HG02870 (cell line): Measurements from ENCODE around the gene FBXO17.
A peak's percentile ranks its signal among the peaks of the same experiment; 100 is the strongest.
"Not testable (repeated sequence)": the region's sequence is repeated elsewhere in the genome, so short reads cannot be mapped to it uniquely, and the experiment has no call there.

Experiments used
- ATAC-seq: cut with Tn5 transposase; IDR thresholded peaks from one replicate; pipeline ENCODE4 v1.9.1; 2021; ENCODE audit warnings: mild to moderate bottlenecking, moderate library complexity; ENCODE audit not compliant: unreplicated experiment

FBXO17 gene

GRCh38 chr19:38980583-38981374 lies 5.2 kb upstream of the FBXO17 start:
- no peak for ATAC-seq

- no peak for ATAC-seq
Observed at GRCh38 chr19:38979812-38980211, 4.3 kb upstream of the FBXO17 start.

GRCh38 chr19:38978326-38978689 lies 2.8 kb upstream of the FBXO17 start:
- no peak for ATAC-seq

GRCh38 chr19:38977445-38978325 lies 2.1 kb upstream of the FBXO17 start:
- peak; percentile 95 for ATAC-seq

- ATAC-seq: no peak
Observed at GRCh38 chr19:38975861-38976271, 324 bp upstream of the FBXO17 start.

GRCh38 chr19:38974624-38975213 lies 823 bp downstream of the FBXO17 start:
- no peak for ATAC-seq

- ATAC-seq: no peak
Observed at GRCh38 chr19:38971672-38972071, 3.9 kb downstream of the FBXO17 start.

- ATAC-seq: no peak
Observed at GRCh38 chr19:38970664-38971532, 4.6 kb downstream of the FBXO17 start.

GRCh38 chr19:38966149-38966548 lies 9.4 kb downstream of the FBXO17 start:
- not testable (repeated sequence) for ATAC-seq

- ATAC-seq: no peak
Observed at GRCh38 chr19:38964738-38965137, 10.8 kb downstream of the FBXO17 start.

GRCh38 chr19:38959618-38960017 lies 15.9 kb downstream of the FBXO17 start:
- no peak for ATAC-seq

GRCh38 chr19:38958301-38958700 lies 17.2 kb downstream of the FBXO17 start:
- ATAC-seq: no peak

GRCh38 chr19:38956264-38956663 lies 19.3 kb downstream of the FBXO17 start:
- no peak for ATAC-seq

GRCh38 chr19:38953677-38954076 lies 21.9 kb downstream of the FBXO17 start:
- no peak for ATAC-seq

GRCh38 chr19:38952395-38953165 lies 23.0 kb downstream of the FBXO17 start:
- ATAC-seq: no peak

GRCh38 chr19:38951187-38951586 lies 24.4 kb downstream of the FBXO17 start:
- no peak for ATAC-seq

GRCh38 chr19:38949580-38950367 lies 25.8 kb downstream of the FBXO17 start:
- ATAC-seq: no peak

GRCh38 chr19:38946229-38947010 lies 29.1 kb downstream of the FBXO17 start:
- no peak for ATAC-seq
